Mesothelial cell of epicardium (in vitro differentiated cells): Measurements from ENCODE around the gene SGTB. TPM values are rescaled to one million over a fixed set of nuclear protein-coding genes. Genes with fewer than 3 reads are reported as not detected.

ENCODE experiments used
- DNase-seq, 2 experiments: peaks; one replicate each; pipeline ENCODE4 v3.0.0; 2021; ENCODE audit warnings: low spot score in 2 of 2; ENCODE audit not compliant: unreplicated experiment in 2 of 2
- H3K27ac Mint-ChIP-seq: 2 replicates; pipeline ENCODE4 v1.8.0; 2021; ENCODE audit warnings: mixed read lengths
- H3K27me3 Mint-ChIP-seq: 2 replicates; pipeline ENCODE4 v1.8.0; 2021; ENCODE audit warnings: low read depth, mixed read lengths
- H3K36me3 Mint-ChIP-seq: 2 replicates; pipeline ENCODE4 v1.8.0; 2021; ENCODE audit warnings: mixed read lengths
- H3K4me1 Mint-ChIP-seq: 2 replicates; pipeline ENCODE4 v1.8.0; 2021; ENCODE audit warnings: mixed read lengths
- H3K4me3 Mint-ChIP-seq: 2 replicates; pipeline ENCODE4 v1.8.0; 2021; ENCODE audit warnings: mild to moderate bottlenecking, moderate library complexity, mixed read lengths
- H3K9me3 Mint-ChIP-seq: 2 replicates; pipeline ENCODE4 v1.8.0; 2021; ENCODE audit warnings: mixed read lengths
- CTCF ChIP-seq: fragments of 200-600 bp; sonication (generic); IDR thresholded peaks from one replicate; pipeline ENCODE4 v1.5.0; 2021; ENCODE audit warnings: antibody characterized with exemption; ENCODE audit not compliant: unreplicated experiment
- total RNA-seq: library from RNA; stranded (reverse); gene quantifications from 3 replicates; pipeline ENCODE4 v1.2.1, GENCODE V29; 2021

The SGTB gene
- total RNA-seq, 1 donor from 2014 or later: 9.4 TPM

- peaks cover 7% of the 10 kb centered on the region for H3K9me3 Mint-ChIP-seq
- H3K4me1 Mint-ChIP-seq: no peaks in the 10 kb centered on the region
- no peaks in the 10 kb centered on the region for H3K27me3 Mint-ChIP-seq
- H3K36me3 Mint-ChIP-seq: peaks cover 24% of the 10 kb centered on the region
- no peak overlapping the region for H3K27ac Mint-ChIP-seq
- no peak for TF ChIP-seq CTCF
- no peak for DNase-seq
- no peak overlapping the region for H3K4me3 Mint-ChIP-seq
Measured at GRCh38 chr5:65766781-65767180, 44.9 kb upstream of the SGTB start.

GRCh38 chr5:65766175-65766574 lies 44.3 kb upstream of the SGTB start:
- no peak overlapping the region for H3K27ac Mint-ChIP-seq
- H3K27me3 Mint-ChIP-seq: no peaks in the 10 kb centered on the region
- peaks cover 7% of the 10 kb centered on the region for H3K9me3 Mint-ChIP-seq
- no peak overlapping the region for H3K4me3 Mint-ChIP-seq
- peaks cover 24% of the 10 kb centered on the region for H3K36me3 Mint-ChIP-seq
- no peak for TF ChIP-seq CTCF
- H3K4me1 Mint-ChIP-seq: no peaks in the 10 kb centered on the region
- DNase-seq: no peak

GRCh38 chr5:65765582-65765981 lies 43.7 kb upstream of the SGTB start:
- Mint-ChIP-seq H3K36me3 (peaks cover 26% of the 10 kb centered on the region), H3K27ac (no peak overlapping the region), H3K4me3 (no peak overlapping the region), H3K4me1 (no peaks in the 10 kb centered on the region), H3K27me3 (no peaks in the 10 kb centered on the region), H3K9me3 (peaks cover 7% of the 10 kb centered on the region)
- DNase-seq: no peak
- TF ChIP-seq CTCF: no peak

GRCh38 chr5:65762234-65762633 lies 40.3 kb upstream of the SGTB start:
- peaks cover 27% of the 10 kb centered on the region for H3K36me3 Mint-ChIP-seq
- no peaks in the 10 kb centered on the region for H3K4me1 Mint-ChIP-seq
- no peaks in the 10 kb centered on the region for H3K9me3 Mint-ChIP-seq
- no peak overlapping the region for H3K27ac Mint-ChIP-seq
- no peak overlapping the region for H3K4me3 Mint-ChIP-seq
- no peak for TF ChIP-seq CTCF
- H3K27me3 Mint-ChIP-seq: no peaks in the 10 kb centered on the region
- no peak for DNase-seq

- no peaks in the 10 kb centered on the region for H3K27me3 Mint-ChIP-seq
- peaks cover 13% of the 10 kb centered on the region for H3K36me3 Mint-ChIP-seq
- TF ChIP-seq CTCF: no peak
- H3K4me1 Mint-ChIP-seq: no peaks in the 10 kb centered on the region
- no peak overlapping the region for H3K4me3 Mint-ChIP-seq
- H3K27ac Mint-ChIP-seq: no peak overlapping the region
- DNase-seq: no peak
- H3K9me3 Mint-ChIP-seq: no peaks in the 10 kb centered on the region
Measured at GRCh38 chr5:65760504-65761275, 38.8 kb upstream of the SGTB start.
